Omental fat pad (tissue), 4 donors: ENCODE measurements around the gene WDR27. TPM values are rescaled to one million over a fixed set of nuclear protein-coding genes. Genes with fewer than 3 reads are reported as not detected.
"Not testable (repeated sequence)": the region's sequence is repeated elsewhere in the genome, so short reads cannot be mapped to it uniquely, and the experiment has no call there.

Experiments used
- ATAC-seq: fragments of 150-250 bp; one replicate; pipeline ENCODE4 v1.9.1; 2016; ENCODE audit warnings: mild to moderate bottlenecking, moderate library complexity; ENCODE audit not compliant: low FRiP score
- DNase-seq: peaks from one replicate; pipeline ENCODE4 v3.0.0-alpha.2; 2019; ENCODE audit warnings: low spot score
- CTCF ChIP-seq, 3 donors: fragments of 450-650 bp; IDR thresholded peaks; one replicate each; pipeline ENCODE4 v1.5.1; 2016 to 2017; ENCODE audit warnings: antibody characterized with exemption in 3 of 3, mild to moderate bottlenecking in 3 of 3, moderate library complexity in 2 of 3
- total RNA-seq, 4 donors: library from RNA; depleted of rRNA; stranded (reverse); fragments of >200 nt; gene quantifications; one replicate each; pipeline ENCODE4 v1.1.0, GENCODE V29; 2016

The WDR27 gene
- total RNA-seq, 4 donors from 2014 or later, result 18.9 to 35.9 (median 21.7) TPM

DNA sequence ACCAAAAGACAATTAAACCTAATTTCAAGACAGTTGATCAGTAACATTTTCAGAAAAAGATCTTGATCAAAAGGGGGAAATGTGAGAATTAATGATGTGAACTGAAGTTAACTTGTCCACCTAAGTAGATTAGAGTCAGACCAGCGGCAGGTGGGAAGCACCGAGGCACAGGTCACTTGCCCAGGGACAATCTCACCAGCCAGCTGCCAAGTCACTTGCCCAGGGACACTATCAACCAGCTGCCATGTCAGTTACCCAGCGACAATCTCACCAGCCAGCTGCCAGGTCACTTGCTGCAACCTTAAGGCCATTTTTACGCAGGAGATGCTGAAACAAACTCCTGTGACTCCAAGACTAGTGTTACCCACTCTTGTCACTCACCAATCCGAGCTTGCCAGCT, 260.5 kb downstream of the WDR27 start:
- DNase-seq, result no peak
- no peak for ATAC-seq
- TF ChIP-seq CTCF (IDR thresholded peaks at IDR 0.05), result no peak

DNA sequence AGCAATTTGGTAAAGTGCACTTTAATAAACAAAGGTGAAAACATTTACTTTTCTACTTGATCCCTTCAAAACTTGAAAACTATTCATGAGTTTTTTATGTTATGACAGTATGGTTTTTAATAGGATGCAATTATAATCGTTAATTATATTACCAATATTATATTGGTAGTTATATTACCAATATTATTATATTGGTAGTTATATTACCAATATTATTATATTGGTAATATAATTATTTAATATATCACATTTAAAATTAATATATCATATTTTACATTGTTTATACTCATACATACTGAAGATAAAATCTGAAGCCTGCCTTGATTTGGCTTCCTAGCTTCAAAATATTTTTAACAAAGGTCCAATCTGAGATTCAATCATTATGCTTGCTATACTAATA, 262.1 kb downstream of the WDR27 start:
- TF ChIP-seq CTCF (IDR thresholded peaks at IDR 0.05), result no peak
- DNase-seq, result no peak
- ATAC-seq, result no peak

DNA sequence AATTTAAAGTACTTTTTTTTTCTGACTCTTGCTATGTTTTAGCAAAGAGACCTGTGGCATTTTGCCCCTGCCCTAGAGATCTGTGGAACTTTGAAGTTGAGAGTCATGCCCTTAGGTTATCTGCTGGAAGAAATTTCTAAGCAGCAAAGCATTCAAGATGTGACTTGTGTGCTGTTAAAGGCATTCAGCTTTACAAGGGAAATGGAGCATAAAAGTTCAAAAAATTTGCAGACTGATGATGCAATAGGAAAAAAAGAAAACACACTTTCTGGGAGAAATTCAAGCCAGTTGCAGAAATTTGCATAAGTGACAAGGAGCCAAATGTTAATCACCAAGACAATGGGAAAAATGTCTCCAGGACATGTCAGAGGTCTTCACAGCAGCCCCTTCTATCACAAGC, 267.3 kb downstream of the WDR27 start:
- DNase-seq, ATAC-seq: not testable (repeated sequence)

GRCh38 chr6:169429001-169429400, 272.8 kb downstream of the WDR27 start:
- ATAC-seq (no peak), DNase-seq (no peak)
- no peak for TF ChIP-seq CTCF (IDR thresholded peaks at IDR 0.05)

- no peak for DNase-seq
- no peak for ATAC-seq
These were observed 273.3 kb downstream of the WDR27 start for GRCh38 chr6:169428532-169428931.

GRCh38 chr6:169427856-169428255, 274.0 kb downstream of the WDR27 start:
- ATAC-seq (peak; percentile 79), DNase-seq (no peak)
- TF ChIP-seq CTCF (IDR thresholded peaks at IDR 0.05), result no peak

More at GRCh38 chr6:169428532-169428931, 273.3 kb downstream of the WDR27 start:
- TF ChIP-seq CTCF (IDR thresholded peaks at IDR 0.05), result no peak

- ATAC-seq (no peak), DNase-seq (no peak)
- no peak for TF ChIP-seq CTCF (IDR thresholded peaks at IDR 0.05)
These were observed 275.2 kb downstream of the WDR27 start for GRCh38 chr6:169426611-169427010.
